B cell (primary cell): ENCODE data around the gene S100PBP.

ENCODE experiments used
- EZH2 ChIP-seq: IDR thresholded peaks from 2 replicates; pipeline ENCODE4 v1.6.1; 2012; ENCODE audit warnings: borderline replicate concordance, low read depth, mild to moderate bottlenecking, moderate library complexity, low read length; ENCODE audit not compliant: insufficient read depth, poor library complexity, severe bottlenecking
- TF ChIP-seq, protein P1 (sequence below): fragments of 200-600 bp; IDR thresholded peaks from one replicate; pipeline ENCODE4 v1.8.0; 2022; ENCODE audit warnings: antibody characterized with exemption, mild to moderate bottlenecking

DNA sequence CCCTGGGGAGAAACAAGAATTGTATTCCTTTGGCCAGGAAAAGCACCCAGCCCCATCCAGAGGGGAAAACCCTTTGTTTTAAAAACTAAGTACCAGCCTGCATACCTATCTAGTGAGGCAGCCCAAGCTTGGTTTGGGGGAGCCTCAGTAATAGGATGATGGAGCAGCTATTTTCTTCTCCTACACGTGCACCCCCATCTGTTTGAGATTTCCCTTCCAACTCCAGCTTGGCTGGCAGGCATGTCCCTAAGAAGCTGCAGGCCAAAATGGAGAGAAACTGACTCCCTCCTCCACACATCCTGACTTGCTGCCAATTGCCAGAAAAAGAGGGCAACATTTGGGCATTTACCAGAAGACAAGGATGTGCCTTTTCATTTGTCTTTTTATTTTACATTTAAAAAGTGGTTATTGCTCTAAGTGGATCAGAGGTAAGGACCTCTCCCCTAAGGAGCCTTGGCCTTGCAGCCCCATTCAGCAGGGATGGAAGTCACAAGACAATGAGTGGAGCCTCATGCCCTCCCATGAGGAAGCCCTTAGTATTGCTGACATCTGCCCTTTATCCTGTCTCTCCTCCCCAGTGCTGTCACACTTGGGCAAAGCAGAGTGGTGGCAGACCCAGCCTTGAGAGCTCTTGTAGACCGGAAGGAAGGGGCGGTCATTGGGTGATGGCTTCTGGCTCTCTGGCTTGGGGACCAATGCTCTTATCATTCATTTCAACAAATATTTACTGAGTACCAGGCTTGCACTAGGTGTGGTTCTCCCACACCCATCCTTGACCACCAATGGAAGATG lies 44.6 kb downstream of the S100PBP start:
- TF ChIP-seq, protein P1, sequence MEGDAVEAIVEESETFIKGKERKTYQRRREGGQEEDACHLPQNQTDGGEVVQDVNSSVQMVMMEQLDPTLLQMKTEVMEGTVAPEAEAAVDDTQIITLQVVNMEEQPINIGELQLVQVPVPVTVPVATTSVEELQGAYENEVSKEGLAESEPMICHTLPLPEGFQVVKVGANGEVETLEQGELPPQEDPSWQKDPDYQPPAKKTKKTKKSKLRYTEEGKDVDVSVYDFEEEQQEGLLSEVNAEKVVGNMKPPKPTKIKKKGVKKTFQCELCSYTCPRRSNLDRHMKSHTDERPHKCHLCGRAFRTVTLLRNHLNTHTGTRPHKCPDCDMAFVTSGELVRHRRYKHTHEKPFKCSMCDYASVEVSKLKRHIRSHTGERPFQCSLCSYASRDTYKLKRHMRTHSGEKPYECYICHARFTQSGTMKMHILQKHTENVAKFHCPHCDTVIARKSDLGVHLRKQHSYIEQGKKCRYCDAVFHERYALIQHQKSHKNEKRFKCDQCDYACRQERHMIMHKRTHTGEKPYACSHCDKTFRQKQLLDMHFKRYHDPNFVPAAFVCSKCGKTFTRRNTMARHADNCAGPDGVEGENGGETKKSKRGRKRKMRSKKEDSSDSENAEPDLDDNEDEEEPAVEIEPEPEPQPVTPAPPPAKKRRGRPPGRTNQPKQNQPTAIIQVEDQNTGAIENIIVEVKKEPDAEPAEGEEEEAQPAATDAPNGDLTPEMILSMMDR: no peak
- TF ChIP-seq EZH2: no peak
